GM23248 (cell line): ENCODE measurements around the gene MEIKIN.

ENCODE experiments used
- EZH2 ChIP-seq: fragments of 200-600 bp; sonication (generic); IDR thresholded peaks from 2 replicates; pipeline ENCODE4 v1.6.1; 2018; ENCODE audit warnings: antibody characterized with exemption, mild to moderate bottlenecking; ENCODE audit not compliant: insufficient read depth, poor library complexity, severe bottlenecking
- EZH2phosphoT487 ChIP-seq: fragments of 200-600 bp; sonication (generic); IDR thresholded peaks from 2 replicates; pipeline ENCODE4 v1.6.1; 2018; ENCODE audit warnings: antibody characterized with exemption, moderate library complexity, mild to moderate bottlenecking, low read depth; ENCODE audit not compliant: insufficient read depth

DNA sequence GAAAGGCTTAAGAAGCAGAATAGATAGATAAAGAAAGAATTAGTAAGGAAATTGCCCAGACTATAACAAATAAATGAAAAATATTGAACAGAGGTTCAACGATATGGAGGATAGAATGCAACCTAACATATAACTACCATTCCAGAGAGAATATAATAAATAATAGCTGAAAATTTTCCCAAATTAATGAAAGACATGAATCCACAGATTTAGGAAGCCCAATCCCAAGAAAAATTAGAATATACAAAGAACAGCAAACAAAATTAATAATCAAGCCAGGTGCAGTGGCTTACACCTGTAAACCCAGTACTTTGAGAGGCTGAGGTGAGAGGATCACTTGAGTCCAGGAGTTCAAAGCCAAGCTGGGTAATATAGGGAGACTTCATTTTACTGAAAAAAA, 120.8 kb downstream of the MEIKIN start:
- TF ChIP-seq EZH2 (no peak), EZH2phosphoT487 (no peak)
